Urinary bladder (tissue), 4 donors: Measurements from ENCODE around the gene PDE6D. TPM values are rescaled to one million over a fixed set of nuclear protein-coding genes. Genes with fewer than 3 reads are reported as not detected.

Source experiments
- DNase-seq: peaks from one replicate; pipeline ENCODE4 v3.0.0-alpha.2; 2015; ENCODE audit errors: extremely low spot score
- H3K27ac ChIP-seq: one replicate; pipeline ENCODE4 v1.5.1; 2013; ENCODE audit warnings: low read depth, mild to moderate bottlenecking, moderate library complexity
- H3K36me3 ChIP-seq: one replicate; pipeline ENCODE4 v1.6.1; 2013; ENCODE audit warnings: mild to moderate bottlenecking, moderate library complexity; ENCODE audit not compliant: insufficient read depth
- H3K4me1 ChIP-seq: one replicate; pipeline ENCODE4 v1.6.1; 2013; ENCODE audit warnings: mild to moderate bottlenecking, moderate library complexity; ENCODE audit not compliant: insufficient read depth
- H3K4me3 ChIP-seq: one replicate; pipeline ENCODE4 v1.5.1; 2013; ENCODE audit warnings: low read depth, low read length
- WGBS: extraction: QIAGEN DNeasy Blood & Tissue Kit; methylation state at CpG from one replicate; pipeline ENCODE4 v1.1.7; 2013; 5-methylcytosine and 5-hydroxymethylcytosine counted together
- polyA plus RNA-seq: library from polyadenylated mRNA; stranded (reverse); fragments of 200-250 nt; gene quantifications from one replicate; pipeline ENCODE4 v1.2.3, GENCODE V29; 2013
- total RNA-seq: library from RNA; depleted of rRNA; stranded (reverse); fragments of >200 nt; gene quantifications from one replicate; pipeline ENCODE4 v1.2.3, GENCODE V29; 2014
- donor health status: healthy with polysubstance abuse.
- donor health status: healthy.

PDE6D gene
- total RNA-seq (27.0 TPM), polyA plus RNA-seq (40.6 TPM)

DNA sequence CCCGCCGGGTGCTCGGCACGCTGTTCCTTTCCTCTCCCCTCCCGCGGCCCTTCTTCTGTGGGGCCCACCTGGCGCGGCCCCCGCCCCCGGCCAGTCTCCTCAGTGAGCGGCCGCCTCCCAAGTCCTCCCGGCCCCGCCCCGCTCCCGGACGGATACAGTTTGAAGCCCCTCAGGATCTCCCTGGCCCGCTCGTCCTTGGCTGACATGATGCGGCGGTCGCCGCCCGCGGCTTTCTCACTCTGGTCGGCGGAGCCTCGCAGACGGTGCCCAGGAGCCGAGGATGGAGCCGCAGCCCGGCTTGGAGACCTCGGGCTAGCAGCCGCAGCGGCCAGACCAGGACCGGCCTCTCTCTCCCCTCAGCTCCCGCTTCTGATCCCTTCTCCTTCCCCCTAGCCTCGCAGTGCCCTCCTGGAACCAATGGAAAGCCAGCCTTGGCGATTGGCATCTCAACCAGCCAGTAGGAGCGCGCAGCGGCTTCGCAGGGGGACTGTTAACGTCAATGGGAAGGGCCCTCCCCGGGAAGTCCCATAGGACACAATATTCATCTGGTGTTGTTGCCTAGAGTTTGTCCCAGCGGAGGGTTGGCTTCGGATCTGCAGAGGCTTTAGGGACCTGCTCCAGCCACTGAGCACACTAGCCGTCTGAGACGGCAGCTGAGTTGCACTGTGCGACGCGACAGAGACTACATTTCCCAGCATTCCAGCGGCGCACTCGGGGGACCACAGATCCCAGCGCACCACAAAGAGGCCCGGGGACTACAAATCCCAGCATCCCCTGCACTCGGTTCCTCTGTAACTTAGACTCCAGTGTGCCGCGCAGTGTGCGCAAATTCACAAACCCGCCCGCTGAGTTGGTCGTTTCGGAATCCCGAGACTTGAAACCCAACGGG is at the start of gene PDE6D:
Gene PDE6D, minus strand, starts transcription at position 374 of the 889 bp plus-strand sequence. Its CDS starts 168 bp downstream, at position 206.
- Histone ChIP-seq H3K36me3 (no peaks in the 10 kb centered on the region), H3K4me3 (peak within 1 kb of the TSS; percentile 88), H3K27ac (peak within 1 kb of the TSS; percentile 62), H3K4me1 (peaks cover 5% of the 10 kb centered on the region)
- WGBS = under 1% methylated on average over 67 of the region's 67 CpGs
- DNase-seq = peak; percentile 96

DNA sequence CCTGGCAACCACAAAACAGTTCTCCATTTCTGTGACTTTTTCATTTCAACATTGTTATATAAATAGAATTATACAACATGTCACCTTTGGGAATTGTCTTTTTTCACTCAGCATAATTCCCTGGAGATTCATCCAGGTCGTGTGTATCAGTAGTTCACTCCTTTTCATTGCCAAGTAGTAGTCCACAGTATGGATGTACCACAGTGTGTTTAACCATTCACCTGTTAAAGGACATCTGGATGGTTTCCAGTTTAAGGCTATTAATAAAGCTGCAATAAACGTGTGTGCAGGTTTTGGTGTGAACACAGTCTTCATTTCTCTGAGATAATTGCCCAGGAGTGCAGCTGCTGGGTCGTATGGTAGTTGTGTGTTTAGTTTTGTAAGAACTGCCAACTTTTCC is 40.8 kb upstream of the PDE6D start:
- Histone ChIP-seq H3K36me3 (no peaks in the 10 kb centered on the region), H3K27ac (no peak overlapping the region), H3K4me3 (no peak overlapping the region), H3K4me1 (no peaks in the 10 kb centered on the region)
- 55% methylated on average over 3 of the region's 3 CpGs for WGBS
- DNase-seq = no peak

DNA sequence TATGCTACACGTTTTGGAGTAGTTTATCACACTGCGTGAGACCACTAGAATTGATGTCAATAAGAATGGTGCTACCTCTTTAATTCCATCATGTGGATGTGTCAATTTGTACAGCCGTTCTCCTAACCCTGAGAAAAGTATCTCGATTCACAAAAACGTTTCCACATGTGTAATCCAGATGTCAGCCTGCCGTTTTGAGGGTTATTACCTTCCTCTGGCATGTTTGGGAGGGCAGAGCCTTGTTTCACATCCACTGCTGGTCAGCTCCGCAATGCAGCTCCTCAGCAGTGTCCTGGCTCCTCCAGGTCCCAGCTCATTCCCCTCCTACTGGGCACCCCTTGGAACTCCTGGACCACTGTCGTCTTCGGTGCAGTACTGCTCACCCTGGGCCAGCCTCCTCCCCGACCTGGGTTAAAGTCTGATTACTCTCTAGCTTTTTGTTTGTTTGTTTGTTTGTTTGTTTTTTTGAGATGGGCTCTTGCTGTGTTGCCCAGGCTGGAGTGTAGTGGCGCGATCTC is 39.8 kb upstream of the PDE6D start:
- H3K4me1 ChIP-seq = no peaks in the 10 kb centered on the region
- 68% methylated on average over 12 of the region's 12 CpGs for WGBS
- DNase-seq = no peak
- H3K4me3 ChIP-seq = no peak overlapping the region
- no peaks in the 10 kb centered on the region for H3K36me3 ChIP-seq
- no peak overlapping the region for H3K27ac ChIP-seq

DNA sequence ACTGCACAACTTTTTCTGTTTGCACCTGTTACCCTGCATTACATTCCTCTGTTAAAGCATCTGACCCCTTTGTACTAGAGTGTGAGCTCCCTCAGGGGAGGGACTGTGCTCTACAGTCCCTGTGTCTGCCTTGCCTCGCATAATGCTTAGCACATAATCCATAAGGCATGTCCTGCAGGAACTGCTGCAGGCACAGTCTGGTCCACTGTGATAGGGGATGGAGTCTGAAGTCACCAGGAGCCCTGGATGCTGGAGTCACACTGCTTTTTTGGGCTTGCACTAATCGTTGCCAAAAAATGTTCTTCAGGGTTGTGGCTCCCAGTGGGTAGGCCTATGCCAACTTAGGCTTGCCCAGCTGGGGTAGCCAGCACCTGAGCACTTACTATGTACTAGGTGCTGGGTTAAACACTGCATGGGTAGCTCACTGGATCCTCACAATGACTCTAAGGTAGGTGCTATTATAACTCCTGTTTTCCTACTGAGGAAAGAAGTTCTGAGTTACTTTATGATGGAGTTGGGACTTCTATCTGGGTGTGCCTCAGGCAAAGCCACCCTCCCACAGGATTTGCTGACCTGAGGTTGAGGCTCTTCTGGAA is 38.5 kb upstream of the PDE6D start:
- WGBS = 71% methylated on average over 2 of the region's 2 CpGs
- DNase-seq = no peak
- no peaks in the 10 kb centered on the region for H3K4me1 ChIP-seq

DNA sequence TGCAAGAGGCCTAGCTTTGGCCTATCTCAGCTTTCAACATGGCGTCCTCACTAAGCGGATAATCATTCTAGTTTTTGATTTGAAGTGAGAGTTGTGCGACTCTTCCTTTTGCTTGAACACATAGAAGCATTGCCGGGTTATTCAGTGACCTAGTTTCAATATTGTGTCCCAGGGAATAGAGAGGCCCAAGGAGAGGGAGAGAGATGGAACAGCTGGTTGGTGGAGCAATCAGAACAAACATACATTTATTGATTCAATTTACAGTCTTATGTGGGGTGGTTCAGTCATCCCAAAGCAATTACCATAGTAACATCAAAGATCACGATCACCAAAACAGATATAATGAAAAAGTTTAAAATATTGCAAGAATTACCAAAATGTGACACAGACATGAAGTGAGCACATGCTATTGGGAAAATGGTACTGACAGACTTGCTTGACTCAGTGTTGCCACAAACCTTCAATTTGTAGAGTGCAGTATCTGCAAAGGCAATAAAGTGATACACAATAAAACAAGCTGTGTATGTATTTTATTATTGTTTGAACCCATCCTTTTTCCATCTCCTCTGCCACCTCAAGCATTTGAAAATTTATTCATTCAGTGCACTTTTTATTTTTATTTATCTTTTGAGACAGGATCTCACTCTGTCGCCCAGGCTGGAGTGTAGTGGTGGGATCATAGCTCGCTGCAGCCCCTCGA is 35.4 kb upstream of the PDE6D start:
- 98% methylated on average over 8 of the region's 8 CpGs for WGBS
- DNase-seq = no peak
- H3K4me1 ChIP-seq = no peaks in the 10 kb centered on the region
- H3K36me3 ChIP-seq = no peaks in the 10 kb centered on the region
- no peak overlapping the region for H3K27ac ChIP-seq
- H3K4me3 ChIP-seq = no peak overlapping the region

More for the DNA sequence above, 38.5 kb upstream of the PDE6D start:
- no peaks in the 10 kb centered on the region for H3K36me3 ChIP-seq
- H3K27ac ChIP-seq = no peak overlapping the region
- H3K4me3 ChIP-seq = no peak overlapping the region

DNA sequence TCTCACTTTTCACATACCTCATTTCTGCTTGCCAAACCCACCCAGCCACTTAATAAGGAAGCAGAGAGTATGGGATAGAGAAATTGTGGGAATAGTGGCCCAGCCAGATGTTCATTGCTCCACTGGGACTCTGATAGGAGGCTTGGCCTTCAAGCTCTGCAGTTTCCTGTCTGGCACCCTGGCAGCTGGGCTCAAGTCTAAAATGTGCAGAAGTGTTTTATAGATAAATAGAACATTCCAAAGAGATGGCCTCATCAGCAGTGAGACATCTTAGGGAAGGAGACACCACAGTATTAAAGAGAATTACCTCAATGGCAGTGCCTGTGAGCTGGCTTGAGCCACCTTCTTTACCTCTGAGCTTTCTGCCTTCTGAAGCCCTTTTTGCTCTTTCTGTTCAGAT is 29.8 kb upstream of the PDE6D start:
- Histone ChIP-seq H3K27ac (no peak overlapping the region), H3K36me3 (no peaks in the 10 kb centered on the region), H3K4me3 (no peak overlapping the region), H3K4me1 (no peaks in the 10 kb centered on the region)
- no peak for DNase-seq

DNA sequence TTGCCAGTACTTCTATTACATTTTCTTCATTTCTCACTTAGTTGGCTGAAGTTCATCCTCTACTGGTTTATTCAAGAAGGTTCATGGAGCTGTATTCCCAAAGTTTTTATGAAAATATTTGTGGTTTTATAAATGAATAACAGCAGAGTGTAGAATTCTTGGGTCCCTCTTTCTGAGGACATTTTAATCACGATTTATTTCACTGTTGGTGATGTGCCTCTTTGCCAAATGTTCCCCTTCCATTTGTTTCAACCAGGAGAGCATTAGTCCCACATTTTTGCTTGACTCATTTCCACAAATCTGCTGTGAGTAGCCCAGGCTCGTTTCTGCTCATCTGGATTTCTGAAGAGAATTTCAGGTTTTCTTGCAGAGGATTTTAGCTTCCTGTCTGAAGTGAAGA is 25.9 kb upstream of the PDE6D start:
- Histone ChIP-seq H3K4me3 (no peak overlapping the region), H3K4me1 (no peaks in the 10 kb centered on the region), H3K27ac (no peak overlapping the region), H3K36me3 (no peaks in the 10 kb centered on the region)
- WGBS = 84% methylated on average over 2 of the region's 2 CpGs
- no peak for DNase-seq

DNA sequence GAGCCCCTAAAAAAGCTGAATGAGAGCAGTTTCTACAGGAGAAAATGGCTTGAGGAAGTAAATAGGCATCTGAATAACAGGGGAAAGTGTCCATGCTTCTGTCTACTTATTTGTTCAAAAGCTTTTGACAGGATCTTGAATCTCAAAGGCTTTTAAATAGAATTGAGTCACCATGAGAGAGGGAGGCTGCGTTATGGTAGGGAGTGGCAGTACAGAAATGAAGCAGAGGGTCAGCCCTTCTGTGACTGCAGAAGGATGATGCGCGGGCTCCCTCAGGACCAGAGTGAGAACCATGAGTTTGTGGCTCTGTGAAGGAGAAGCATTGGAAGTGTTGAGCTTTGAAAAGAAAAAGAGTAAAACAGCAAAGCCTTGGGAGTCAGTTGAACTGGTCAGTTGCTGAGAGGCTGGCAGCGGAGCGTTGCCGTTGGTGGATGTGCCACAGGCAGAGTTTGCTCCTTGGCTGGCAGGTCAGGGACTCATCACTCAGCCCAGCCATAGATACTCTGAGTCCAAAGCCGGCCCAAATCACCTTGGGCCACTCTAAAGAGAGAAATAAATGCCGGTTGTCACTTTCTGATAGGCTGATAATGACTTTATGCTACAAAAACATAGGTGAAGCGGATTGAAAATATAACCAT is 22.5 kb upstream of the PDE6D start:
- no peak overlapping the region for H3K4me3 ChIP-seq
- 94% methylated on average over 9 of the region's 9 CpGs for WGBS
- peaks cover under 1% of the 10 kb centered on the region for H3K36me3 ChIP-seq
- H3K27ac ChIP-seq = no peak overlapping the region
- no peak for DNase-seq
- no peaks in the 10 kb centered on the region for H3K4me1 ChIP-seq

DNA sequence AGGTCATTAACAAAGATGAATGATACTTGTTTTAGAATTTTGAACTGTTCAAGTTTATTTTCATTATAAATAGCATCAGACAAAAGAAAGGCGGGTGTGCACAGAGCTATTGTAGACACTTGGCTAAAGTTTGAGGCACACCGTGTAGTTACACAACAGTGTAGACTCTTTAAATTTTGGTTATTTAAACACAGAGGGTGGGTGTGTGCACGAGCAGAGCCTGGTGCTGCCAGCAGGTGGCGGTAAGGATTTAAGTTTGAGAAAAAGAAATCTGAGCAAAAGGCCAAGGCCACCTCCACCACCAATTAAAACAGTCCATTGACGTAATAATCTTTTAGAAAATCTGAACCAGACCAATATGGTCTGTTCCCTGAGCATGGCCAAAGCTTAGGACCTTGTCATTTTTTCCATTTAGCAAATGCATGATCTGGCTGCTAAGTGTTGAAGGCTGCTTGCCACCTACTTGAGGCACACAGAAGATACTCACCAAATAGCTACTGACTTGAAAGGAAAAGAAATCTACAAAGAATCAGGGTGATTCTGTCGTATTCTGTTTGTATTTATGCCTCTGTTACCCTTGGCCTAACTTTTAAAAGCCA is 19.5 kb upstream of the PDE6D start:
- no peak for DNase-seq
- no peak overlapping the region for H3K27ac ChIP-seq
- 54% methylated on average over 6 of the region's 6 CpGs for WGBS
- no peak overlapping the region for H3K4me3 ChIP-seq
- no peaks in the 10 kb centered on the region for H3K4me1 ChIP-seq
- peaks cover 6% of the 10 kb centered on the region for H3K36me3 ChIP-seq

DNA sequence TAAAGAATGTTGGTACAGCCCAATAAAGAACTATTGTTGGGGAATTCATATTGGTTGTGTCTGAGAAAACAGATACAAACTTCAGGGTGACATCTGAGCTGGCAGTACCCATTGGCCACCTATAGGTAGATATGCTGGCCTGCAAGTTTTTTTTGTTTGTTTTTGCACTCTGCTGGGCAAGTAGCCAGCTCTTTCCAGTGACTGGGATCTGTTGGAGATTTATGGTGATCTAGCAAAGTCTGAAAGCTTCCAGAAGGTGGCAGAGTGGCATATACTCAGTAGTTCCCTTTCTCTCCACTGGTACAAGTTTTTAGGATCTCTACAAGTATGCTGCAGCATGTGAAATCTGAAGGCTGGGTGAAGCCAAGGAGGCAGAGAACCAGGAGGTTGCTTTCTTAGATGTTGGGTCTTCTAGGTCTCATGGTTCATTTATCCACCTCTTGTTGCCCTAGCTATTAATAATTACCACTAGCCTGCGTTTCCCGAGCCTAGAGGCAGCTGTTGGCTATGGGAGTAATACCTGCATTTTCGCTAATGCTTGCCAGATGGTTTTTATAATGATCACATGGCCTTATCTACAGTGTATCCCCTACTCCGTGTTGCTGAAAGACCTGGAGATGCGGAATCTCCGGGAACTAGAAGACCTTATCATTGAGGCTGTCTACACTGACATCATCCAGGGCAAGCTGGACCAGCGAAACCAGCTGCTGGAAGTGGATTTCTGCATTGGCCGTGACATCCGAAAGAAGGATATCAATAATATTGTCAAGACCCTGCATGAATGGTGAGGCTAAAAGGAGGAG is 14.6 kb upstream of the PDE6D start:
- Histone ChIP-seq H3K4me1 (no peaks in the 10 kb centered on the region), H3K27ac (no peak overlapping the region), H3K36me3 (peaks cover 6% of the 10 kb centered on the region), H3K4me3 (no peak overlapping the region)
- WGBS = 61% methylated on average over 9 of the region's 9 CpGs
- DNase-seq = no peak

DNA sequence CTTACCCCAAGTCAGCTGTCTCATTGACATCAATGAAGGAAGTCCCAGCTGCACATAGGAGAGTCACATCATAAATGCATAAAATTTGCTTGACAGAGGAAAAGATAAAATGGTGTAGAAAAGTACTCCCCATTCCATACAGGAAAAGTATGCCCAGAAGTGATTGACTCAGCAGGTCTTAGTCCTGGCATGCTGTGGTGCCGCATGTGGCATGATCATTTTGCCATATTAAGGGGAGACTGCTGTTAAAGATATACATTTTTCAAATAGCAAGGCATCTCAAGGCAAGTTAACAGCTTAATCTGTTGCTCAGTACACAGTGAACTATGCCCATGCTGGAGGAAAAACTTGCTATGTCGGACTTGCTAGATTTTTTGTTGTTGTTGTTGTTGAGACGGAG is 13.3 kb upstream of the PDE6D start:
- 96% methylated on average over 3 of the region's 3 CpGs for WGBS
- no peaks in the 10 kb centered on the region for H3K4me1 ChIP-seq
- no peak overlapping the region for H3K4me3 ChIP-seq
- H3K36me3 ChIP-seq = peaks cover 6% of the 10 kb centered on the region
- H3K27ac ChIP-seq = no peak overlapping the region
- no peak for DNase-seq

DNA sequence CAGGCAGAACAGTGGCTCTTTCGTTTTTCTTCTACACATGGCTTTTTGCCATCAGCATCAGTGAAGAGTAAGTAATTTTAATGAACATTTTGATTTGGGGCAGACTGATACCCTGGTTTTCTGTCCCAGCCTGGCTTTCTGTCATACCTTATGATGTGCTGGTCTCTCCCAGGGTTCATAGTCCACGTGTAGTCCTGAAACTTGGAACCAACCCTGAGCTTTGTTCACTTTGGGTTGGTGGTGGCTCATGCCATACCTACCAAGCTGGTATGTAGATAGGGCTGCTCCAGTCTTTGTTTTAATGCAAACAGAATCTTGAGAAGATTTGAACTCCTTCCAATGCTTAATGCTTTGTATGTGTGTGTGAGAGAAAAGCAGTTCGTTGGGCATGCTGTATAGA is 10.0 kb upstream of the PDE6D start:
- DNase-seq = no peak
- 73% methylated on average over 3 of the region's 3 CpGs for WGBS
- Histone ChIP-seq H3K36me3 (no peaks in the 10 kb centered on the region), H3K27ac (no peak overlapping the region), H3K4me3 (no peak overlapping the region), H3K4me1 (no peaks in the 10 kb centered on the region)
